K562 (cell line): ENCODE data around the gene OR2T10. TPM values are rescaled to one million over a fixed set of nuclear protein-coding genes. Genes with fewer than 3 reads are reported as not detected.
A peak's percentile ranks its signal among the peaks of the same experiment; 100 is the strongest.

Experiments
- ATAC-seq: fragments of 200-7000 bp; cut with Tn5 transposase; 3 replicates; pipeline ENCODE4 v1.9.1; 2020; ENCODE audit warnings: moderate library complexity
- BruUV-seq: library from RNA; stranded (reverse); fragments of 400-500 nt; replicated peaks from 2 replicates; lab custom pipeline; 2021; lab: Mats Ljungman, UMichigan
- CTCF ChIA-PET: fragments of 300-600 bp; formaldehyde crosslinking; extraction: SDS; loops from one replicate; lab custom pipeline; 2021; ENCODE audit warnings: low intra/inter-chr PET ratio; lab: Yijun Ruan, JAX
- POLR2A ChIA-PET: fragments of 300-600, 350-650 bp; sonication (Branson Sonifier 250); formaldehyde crosslinking; extraction: SDS; loops from one replicate; lab custom pipeline; 2021; ENCODE audit warnings: antibody characterized with exemption, inconsistent platforms; lab: Yijun Ruan, JAX
- DNase-seq, 4 experiments: peaks; one replicate each; pipeline versions ENCODE4 v3.0.0 to v3.0.0-alpha.2; 2011 to 2018; ENCODE audit warnings: low spot score in 3 of 4, mixed read lengths in 3 of 4; ENCODE audit errors: extremely low read depth in 1 of 4
- FAIRE-seq: peaks from 2 replicates; lab custom pipeline; 2011; peaks lifted over from hg19 to GRCh38; lab: Jason Lieb, UNC
- H2AFZ ChIP-seq: 2 replicates; pipeline ENCODE4 v1.6.0; 2011; ENCODE audit warnings: low read depth, low read length, control low read depth, inconsistent platforms
- H3K27ac ChIP-seq: fragments of 200-600 bp; 3 replicates; pipeline ENCODE4 v1.8.0; 2011; ENCODE audit warnings: low read depth, mild to moderate bottlenecking, control low read depth, inconsistent platforms, low read length, moderate library complexity, mixed read lengths; ENCODE audit errors: extremely low read depth
- H3K27me3 ChIP-seq, 2 experiments: fragments of 300-600 bp in 1 of 2; 2 replicates in 1 of 2; 3 replicates in 1 of 2; pipeline versions ENCODE4 v1.6.0 to v1.8.0; 2011; ENCODE audit warnings: inconsistent platforms in 2 of 2, low read length in 2 of 2, mild to moderate bottlenecking in 1 of 2, mixed read lengths in 1 of 2, moderate library complexity in 1 of 2; ENCODE audit not compliant: control insufficient read depth in 2 of 2, insufficient read depth in 2 of 2
- H3K36me3 ChIP-seq: fragments of 300-600 bp; 3 replicates; pipeline ENCODE4 v1.8.0; 2011; ENCODE audit warnings: mild to moderate bottlenecking, low read length, inconsistent platforms; ENCODE audit not compliant: control insufficient read depth, insufficient read depth
- H3K4me1 ChIP-seq, 2 experiments: fragments of 200-600 bp in 1 of 2; replicated peaks in 1 of 2; 2 replicates in 1 of 2; 3 replicates in 1 of 2; pipeline versions ENCODE4 v1.5.1 to v1.8.0; 2011; ENCODE audit warnings: inconsistent platforms in 2 of 2, low read length in 2 of 2, mild to moderate bottlenecking in 1 of 2, mixed read lengths in 1 of 2, moderate library complexity in 1 of 2; ENCODE audit not compliant: control insufficient read depth in 2 of 2, insufficient read depth in 2 of 2
- H3K4me2 ChIP-seq: 2 replicates; pipeline ENCODE4 v1.6.1; 2011; ENCODE audit warnings: low read length, control low read depth, inconsistent platforms, mixed read lengths; ENCODE audit not compliant: insufficient read depth
- H3K4me3 ChIP-seq: fragments of 200-600 bp; sonication (generic), shearing (Covaris generic); 2 replicates; pipeline ENCODE4 v1.5.1; 2016; ENCODE audit warnings: control low read depth, inconsistent platforms
- H3K79me2 ChIP-seq: fragments of 200-600 bp; 3 replicates; pipeline ENCODE4 v1.8.0; 2011; ENCODE audit warnings: low read length, inconsistent platforms; ENCODE audit not compliant: control insufficient read depth, insufficient read depth
- H3K9ac ChIP-seq, 2 experiments: 2 replicates each; pipeline versions ENCODE4 v1.6.0 to v1.6.1; 2011; ENCODE audit warnings: low read depth in 2 of 2, low read length in 2 of 2, control low read depth in 1 of 2, inconsistent platforms in 1 of 2, mild to moderate bottlenecking in 1 of 2, mixed read lengths in 1 of 2; ENCODE audit not compliant: insufficient read depth in 1 of 2
- H3K9me1 ChIP-seq: one replicate; pipeline ENCODE4 v1.6.0; 2011; ENCODE audit warnings: inconsistent platforms, mild to moderate bottlenecking, low read length, moderate library complexity; ENCODE audit not compliant: control insufficient read depth, insufficient read depth
- H3K9me3 ChIP-seq: replicated peaks from 2 replicates; pipeline ENCODE4 v1.5.1; 2011; ENCODE audit warnings: low read depth, low read length, inconsistent platforms; ENCODE audit not compliant: control insufficient read depth, insufficient read depth
- H4K20me1 ChIP-seq: replicated peaks from 2 replicates; pipeline ENCODE4 v1.6.1; 2011; ENCODE audit warnings: low read length, inconsistent platforms, mixed read lengths; ENCODE audit not compliant: control insufficient read depth, insufficient read depth
- CHCHD3 ChIP-seq: fragments of 250-450 bp; sonication (Bioruptor Pico); IDR thresholded peaks from 2 replicates; pipeline ENCODE4 v2.1.2; 2022; ENCODE audit warnings: mild to moderate bottlenecking
- CTCF ChIP-seq, 3 experiments: IDR thresholded peaks in 2 of 3; conservative IDR thresholded peaks in 1 of 3; 2 replicates each; pipeline ENCODE4 v1.5.1; 2011 to 2012; ENCODE audit warnings: low read length in 3 of 3, mild to moderate bottlenecking in 3 of 3, control low read depth in 2 of 3, improper control_type of control experiment in 1 of 3, inconsistent platforms in 1 of 3, low read depth in 1 of 3, mixed read lengths in 1 of 3, moderate library complexity in 1 of 3; ENCODE audit not compliant: insufficient read depth in 2 of 3
- NR2C2 ChIP-seq, 2 experiments: fragments of 200-800 bp in 1 of 2; sonication (Bioruptor generic) in 1 of 2; sonication (generic) in 1 of 2; formaldehyde crosslinking in 1 of 2; IDR thresholded peaks; 2 replicates each; pipeline versions ENCODE4 v1.6.1 to v1.8.0; 2016 to 2022; ENCODE audit warnings: mild to moderate bottlenecking in 1 of 2, missing compliant biosample characterization in 1 of 2, missing genetic modification characterization in 1 of 2, missing genetic modification reagents in 1 of 2
- RAD21 ChIP-seq, 2 experiments: fragments of 250-450 bp in 1 of 2; fragments of 450-650 bp in 1 of 2; sonication (Bioruptor Pico) in 1 of 2; formaldehyde crosslinking in 1 of 2; IDR thresholded peaks in 1 of 2; conservative IDR thresholded peaks in 1 of 2; 2 replicates each; pipeline versions ENCODE4 v1.4.0 to v1.8.0; 2020 to 2022; ENCODE audit warnings: mild to moderate bottlenecking in 2 of 2, moderate library complexity in 1 of 2
- SMC3 ChIP-seq: conservative IDR thresholded peaks from 2 replicates; pipeline ENCODE4 v1.6.1; 2011; ENCODE audit warnings: low read depth, low read length, improper control_type of control experiment; ENCODE audit not compliant: insufficient read depth
- WGBS: fragments of 100-300 bp; shearing (Covaris generic); methylation state at CpG from one replicate; pipeline ENCODE4 v1.1.6; 2016; ENCODE audit warnings: low coverage, mixed read lengths; ENCODE audit not compliant: insufficient coverage; ENCODE audit errors: missing lambda C conversion rate; 5-methylcytosine and 5-hydroxymethylcytosine counted together
- in situ Hi-C: fragments of 300-500 bp; cut with MboI; formaldehyde crosslinking; loops from 4 replicates; pipeline ENCODE4 v1.15.0; 2018; ENCODE audit warnings: inconsistent platforms, mixed read lengths
- intact Hi-C: fragments of 100-400 bp; cut with micrococcal nuclease; formaldehyde crosslinking; loops from 2 replicates; pipeline ENCODE4 v1.14.2; 2022
- polyA plus RNA-seq, 8 experiments: library from polyadenylated mRNA; depleted of rRNA in 4 of 8; stranded (reverse) in 5 of 8; unstranded in 3 of 8; fragments of >200 nt; fragmentation: Nextera tagmentation in 2 of 8; fragmentation: Illumina TruSeq in 1 of 8; extraction: Ambion mirVana in 2 of 8; extraction: Trizol in 1 of 8; gene quantifications; 2 replicates each; pipeline versions ENCODE4 v1.2.1 to v1.2.3, GENCODE V29; 2011 to 2014; ENCODE audit warnings: inconsistent platforms in 1 of 8, missing spikeins in 1 of 8
- total RNA-seq, 7 experiments: library from RNA; depleted of rRNA in 6 of 7; stranded (reverse); fragments of >200 nt in 6 of 7; fragmentation: Illumina TruSeq in 2 of 7; extraction: Trizol in 2 of 7; gene quantifications; 2 replicates each; pipeline versions ENCODE4 v1.2.1 to v1.2.3, GENCODE V29; 2011 to 2021; ENCODE audit warnings: low replicate concordance in 1 of 7

Gene OR2T10
- total and polyA plus RNA-seq, 9 of the 15 experiments (the other 6 are each of a cell fraction or from before 2014, with no cell fraction given) = not detected

- DNase-seq = peak in 2 of 4 experiments; percentile 5 to 39
- Histone ChIP-seq H3K4me1 (no peaks in the 10 kb centered on the region), H3K27me3 (no peaks in the 10 kb centered on the region), H3K9me3 (no peaks in the 10 kb centered on the region), H3K4me3 (no peak overlapping the region), H3K4me2 (no peak overlapping the region), H3K9ac (no peak overlapping the region), H3K36me3 (no peaks in the 10 kb centered on the region), H2AFZ (no peak overlapping the region), H3K27ac (no peak overlapping the region), H4K20me1 (no peaks in the 10 kb centered on the region), H3K9me1 (no peaks in the 10 kb centered on the region), H3K79me2 (no peaks in the 10 kb centered on the region)
- ChIA-PET POLR2A (no interaction called here), CTCF (interaction anchor here (0.7 kb wide), 1 partner anchor 188 kb away, joined by 5 read pairs; no protein-coding TSS in a partner anchor)
- no peak for TF ChIP-seq NR2C2 (CRISPR knock-in tag; IDR thresholded peaks at IDR 0.05)
- TF ChIP-seq NR2C2 (tag; IDR thresholded peaks at IDR 0.05) = no peak
- TF ChIP-seq CTCF (IDR thresholded peaks at IDR 0.05 in 2 of 3, conservative IDR thresholded peaks at IDR 0.05 in 1 of 3; ENCODE audit: insufficient read depth in 2 of 3, low read depth in 1 of 3, low read length in 3 of 3) = peak; percentile 24 to 45 (median 41); a peak in 2 of 6 replicates
- 0 out of 2 replicates have a peak, but pooled peaks have one; percentile 19 for TF ChIP-seq SMC3
- TF ChIP-seq CHCHD3 = no peak
- TF ChIP-seq RAD21 (CRISPR knock-in tag; conservative IDR thresholded peaks at IDR 0.05 in 1 of 2, IDR thresholded peaks at IDR 0.05 in 1 of 2) = peak; percentile 22 to 56; a peak in 3 of 4 replicates
- FAIRE-seq = no peak
- intact Hi-C loops = no loop called here
- in situ Hi-C loops = no loop called here
- 0% methylated on average over 1 of the region's 3 CpGs for WGBS
- ATAC-seq = peak; percentile 64; the same call in 2 of the 3 replicates
- no TSS peak for BruUV-seq
These were observed 21.4 kb upstream of the OR2T10 start for GRCh38 chr1:248618878-248619277.
